ENCODE data around the gene RACGAP1. TPM values are rescaled to one million over a fixed set of nuclear protein-coding genes. Genes with fewer than 3 reads are reported as not detected.

RACGAP1 gene
- total RNA-seq, 6 experiments from 2014 or later: 2.8 to 5.4 (median 4.2) TPM

- intact Hi-C loops (cut with DNase I): no loop called here
- DNase-seq (peak in 1 of 3 donors; percentile 37), ATAC-seq (peak in 2 of 4 donors; percentile 28 to 36)
- TF ChIP-seq POLR2A (IDR thresholded peaks at IDR 0.05) (no peak), CTCF (IDR thresholded peaks at IDR 0.05) (no peak)
- H3K4me3 ChIP-seq: no peak overlapping the region
- 49% methylated on average over 4 of the region's 5 CpGs for WGBS (ENCODE audit: insufficient coverage, low coverage, low lambda C conversion rate, missing lambda C conversion rate)
- H3K27me3 ChIP-seq: no peaks in the 10 kb centered on the region
- peaks cover 0 to 7% (median 0%) of the 10 kb centered on the region in 4 donors for H3K4me1 ChIP-seq
- H3K36me3 ChIP-seq: no peaks in the 10 kb centered on the region
- no peaks in the 10 kb centered on the region for H3K9me3 ChIP-seq
- H3K27ac ChIP-seq: no peak overlapping the region
Observed at GRCh38 chr12:49944046-49944445, 81.2 kb downstream of the RACGAP1 start.

GRCh38 chr12:49943625-49943960, 81.7 kb downstream of the RACGAP1 start:
- Histone ChIP-seq H3K36me3 (no peaks in the 10 kb centered on the region), H3K27ac (no peak overlapping the region), H3K9me3 (no peaks in the 10 kb centered on the region), H3K27me3 (no peaks in the 10 kb centered on the region), H3K4me1 (peaks cover 0 to 7% (median 0%) of the 10 kb centered on the region in 4 donors), H3K4me3 (no peak overlapping the region)
- no peak for DNase-seq
- WGBS (ENCODE audit: insufficient coverage, low coverage, low lambda C conversion rate, missing lambda C conversion rate): 100% methylated on average over 1 of the region's 1 CpG
- ATAC-seq: no peak
- TF ChIP-seq CTCF (IDR thresholded peaks at IDR 0.05) (no peak), POLR2A (IDR thresholded peaks at IDR 0.05) (no peak)
- intact Hi-C loops (cut with DNase I): no loop called here

- intact Hi-C loops (cut with DNase I): no loop called here
- ATAC-seq (no peak), DNase-seq (no peak)
- no peak for TF ChIP-seq CTCF (IDR thresholded peaks at IDR 0.05)
- no peak for TF ChIP-seq POLR2A (IDR thresholded peaks at IDR 0.05)
- Histone ChIP-seq H3K4me3 (no peak overlapping the region), H3K9me3 (no peaks in the 10 kb centered on the region), H3K27me3 (no peaks in the 10 kb centered on the region), H3K4me1 (peaks cover 0 to 7% (median 0%) of the 10 kb centered on the region in 4 donors), H3K27ac (no peak overlapping the region), H3K36me3 (no peaks in the 10 kb centered on the region)
- 33% methylated on average over 1 of the region's 14 CpGs for WGBS (ENCODE audit: insufficient coverage, low coverage, low lambda C conversion rate, missing lambda C conversion rate)
Observed at GRCh38 chr12:49942921-49943624, 82.2 kb downstream of the RACGAP1 start.

- no peak for DNase-seq
- TF ChIP-seq CTCF (IDR thresholded peaks at IDR 0.05): no peak
- no peak for TF ChIP-seq POLR2A (IDR thresholded peaks at IDR 0.05)
- Histone ChIP-seq H3K4me1 (peaks cover 0 to 7% (median 0%) of the 10 kb centered on the region in 4 donors), H3K4me3 (no peak overlapping the region), H3K27me3 (no peaks in the 10 kb centered on the region), H3K36me3 (no peaks in the 10 kb centered on the region), H3K9me3 (no peaks in the 10 kb centered on the region), H3K27ac (no peak overlapping the region)
- intact Hi-C loops (cut with DNase I): no loop called here
- ATAC-seq: no peak
- 100% methylated on average over 3 of the region's 3 CpGs for WGBS (ENCODE audit: insufficient coverage, low coverage, low lambda C conversion rate, missing lambda C conversion rate)
Observed at GRCh38 chr12:49942512-49942893, 82.8 kb downstream of the RACGAP1 start.
